Fibroblast of skin of scalp (primary cell): ENCODE measurements around the gene PRDM11.

Source experiments
- DNase-seq: peaks from one replicate; pipeline ENCODE4 v3.0.0-alpha.2; 2013

PRDM11 gene

DNA sequence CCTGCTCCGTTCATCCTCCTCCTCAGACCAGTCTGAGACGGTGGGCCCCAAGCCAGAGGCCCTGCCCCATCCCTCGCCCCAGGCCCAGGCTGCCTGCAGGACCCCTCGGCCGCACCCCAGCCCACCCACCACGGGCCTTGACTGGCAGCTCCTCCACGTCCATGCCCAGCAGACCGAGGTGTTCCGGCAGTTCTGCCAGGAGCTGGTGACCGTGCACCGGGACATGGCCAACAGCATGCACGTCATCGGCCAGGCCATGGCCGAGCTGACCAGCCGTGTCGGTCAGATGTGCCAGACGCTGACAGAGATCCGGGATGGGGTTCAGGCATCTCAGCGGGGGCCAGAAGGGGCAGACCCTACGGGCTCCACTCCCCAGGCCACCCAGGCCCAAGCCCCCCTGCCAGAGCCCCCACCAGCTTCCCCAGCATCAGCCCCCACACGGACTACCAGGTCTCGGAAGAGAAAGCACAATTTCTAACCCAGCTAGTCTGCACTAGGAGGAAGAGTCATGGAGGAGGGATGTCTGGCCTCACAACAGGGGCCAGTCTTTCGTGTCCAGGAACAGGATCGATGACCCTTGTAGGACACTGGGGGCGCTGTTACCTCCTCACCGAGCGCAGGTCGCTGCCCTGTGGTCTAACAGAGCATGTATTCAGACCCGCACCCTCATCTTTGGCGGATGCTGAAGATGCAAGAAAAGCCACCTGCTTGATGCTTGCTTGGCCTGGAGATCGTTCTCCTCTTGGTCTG lies 66.3 kb downstream of the PRDM11 start:
- DNase-seq, result no peak

DNA sequence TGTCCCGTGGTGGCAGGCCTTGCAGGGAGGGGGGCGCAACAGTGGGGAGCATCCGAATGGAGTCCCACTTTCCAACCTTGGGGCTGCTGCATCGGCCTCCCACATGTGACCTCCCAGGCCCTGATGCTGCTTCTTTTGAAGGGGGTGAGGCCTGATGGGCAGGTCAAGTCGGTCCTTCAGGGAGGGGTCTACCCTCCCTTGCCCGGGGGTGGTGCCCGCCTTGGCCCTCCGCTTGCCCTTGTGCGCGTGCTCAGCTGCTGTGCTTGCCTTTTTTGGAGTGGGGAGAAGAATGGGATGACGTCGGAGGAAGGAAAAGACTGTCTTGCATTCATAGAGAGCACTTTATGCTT lies 66.9 kb downstream of the PRDM11 start:
- no peak for DNase-seq

DNA sequence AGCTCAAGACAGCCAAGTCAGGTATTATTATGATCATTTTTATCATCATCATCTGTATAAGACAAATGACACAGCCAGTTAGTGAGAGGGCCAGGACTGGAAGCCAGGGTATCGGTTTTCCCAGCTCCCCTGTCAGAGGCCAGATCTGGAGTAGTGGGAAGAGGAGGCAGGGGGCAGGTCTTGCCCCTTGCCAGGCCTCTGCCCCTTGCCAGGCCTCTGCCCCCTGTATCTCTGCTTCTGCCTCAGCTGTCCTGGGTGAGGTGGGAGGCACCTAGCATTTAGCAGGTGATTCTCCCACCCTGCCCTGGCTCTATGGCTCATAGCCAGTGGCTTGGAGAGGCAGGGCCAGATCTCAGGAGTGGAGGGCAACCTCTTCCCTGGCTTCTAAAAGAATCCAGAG lies 67.3 kb downstream of the PRDM11 start:
- DNase-seq, result no peak

DNA sequence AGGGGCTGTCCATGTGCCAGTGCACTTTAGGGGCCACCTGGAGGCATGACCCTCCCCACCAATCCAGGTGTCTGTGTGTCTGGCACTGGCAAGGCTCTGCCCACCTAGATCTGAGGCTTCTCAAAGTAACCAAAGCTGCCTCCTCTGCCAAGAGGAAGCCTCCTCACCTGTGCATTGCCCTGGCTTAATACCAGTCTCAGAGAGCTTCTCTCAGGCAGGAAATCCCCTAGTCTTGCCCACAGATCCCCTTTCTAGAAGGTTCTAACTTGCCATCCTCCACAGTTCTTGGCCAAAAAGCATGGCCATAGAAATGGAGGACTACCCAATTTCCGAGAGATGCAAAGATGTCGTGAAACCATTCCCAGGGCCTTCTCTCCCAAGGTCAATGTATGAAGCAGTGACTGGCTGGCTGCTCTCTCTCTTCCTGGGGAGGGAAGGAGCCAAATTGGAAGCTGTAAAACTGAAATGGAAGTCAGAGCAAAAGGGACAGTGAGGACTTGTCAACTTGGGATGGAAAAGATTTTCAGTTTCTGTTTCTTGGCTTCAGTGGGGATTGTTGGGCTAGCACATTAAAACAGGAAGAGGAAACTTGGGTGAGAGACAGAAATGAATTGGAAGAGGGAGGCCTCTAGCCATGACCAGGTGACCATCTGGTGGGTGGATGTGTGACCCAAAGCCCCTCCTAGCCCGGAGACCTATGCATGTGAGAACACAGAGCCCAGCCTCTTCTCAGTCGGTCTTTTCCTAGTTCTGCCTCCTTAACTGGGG lies 68.8 kb downstream of the PRDM11 start:
- DNase-seq, result no peak

DNA sequence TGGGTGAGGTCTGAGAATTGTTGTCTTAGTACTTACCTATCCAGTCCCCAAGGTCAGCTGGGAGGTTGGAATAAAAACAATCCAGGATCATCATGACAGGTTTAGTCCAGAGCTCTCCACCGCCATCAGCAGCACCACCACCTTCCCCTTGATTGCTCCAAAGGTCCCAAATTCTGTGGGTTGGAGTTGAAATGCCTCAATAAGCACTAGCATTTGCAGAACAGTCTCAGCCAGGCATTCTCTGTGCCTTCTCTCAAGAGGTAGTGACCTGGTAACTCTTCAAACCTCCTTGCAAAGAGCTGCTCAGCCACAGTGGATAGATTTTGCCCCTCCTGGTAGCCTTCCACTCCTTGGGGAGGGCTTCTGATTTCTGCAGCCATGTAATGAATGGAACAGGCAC lies 69.6 kb downstream of the PRDM11 start:
- DNase-seq, result no peak

DNA sequence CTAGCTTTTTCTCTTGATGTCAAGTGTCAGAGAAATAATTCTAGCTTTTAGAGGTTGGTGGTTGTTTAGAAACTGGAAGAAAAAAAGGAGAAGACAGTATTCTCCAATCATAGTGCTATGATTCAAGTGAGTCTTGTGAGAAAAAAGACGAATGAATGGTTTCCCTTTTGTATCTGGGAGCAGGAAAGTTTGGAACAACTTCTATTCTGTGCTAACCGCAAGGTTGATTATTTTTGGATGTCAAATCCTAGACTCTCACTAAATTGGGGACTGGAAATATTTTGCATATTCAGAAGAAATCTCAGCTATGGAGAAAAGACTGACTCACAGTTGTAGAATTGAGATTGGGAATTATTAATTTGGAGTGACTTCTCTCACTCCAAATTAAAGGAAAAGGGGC lies 70.5 kb downstream of the PRDM11 start:
- no peak for DNase-seq

DNA sequence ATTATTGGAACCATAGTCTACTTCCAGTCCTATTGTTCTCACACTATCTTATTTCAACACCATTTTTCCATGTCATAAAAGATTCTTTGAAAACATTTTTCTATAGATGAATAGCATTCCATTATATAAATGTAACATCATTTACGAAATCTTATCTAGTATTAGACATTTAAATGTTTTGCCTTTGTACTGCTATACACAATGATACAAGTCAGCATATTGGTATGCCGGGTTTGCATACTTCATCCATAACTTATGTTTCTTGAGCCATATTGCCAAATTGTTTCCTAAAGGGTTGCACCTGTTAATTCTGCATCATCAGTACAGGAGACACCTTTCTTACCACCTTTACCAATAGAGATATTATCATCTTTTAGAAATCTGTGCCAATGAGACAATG lies 71.6 kb downstream of the PRDM11 start:
- DNase-seq, result peak; percentile 6

DNA sequence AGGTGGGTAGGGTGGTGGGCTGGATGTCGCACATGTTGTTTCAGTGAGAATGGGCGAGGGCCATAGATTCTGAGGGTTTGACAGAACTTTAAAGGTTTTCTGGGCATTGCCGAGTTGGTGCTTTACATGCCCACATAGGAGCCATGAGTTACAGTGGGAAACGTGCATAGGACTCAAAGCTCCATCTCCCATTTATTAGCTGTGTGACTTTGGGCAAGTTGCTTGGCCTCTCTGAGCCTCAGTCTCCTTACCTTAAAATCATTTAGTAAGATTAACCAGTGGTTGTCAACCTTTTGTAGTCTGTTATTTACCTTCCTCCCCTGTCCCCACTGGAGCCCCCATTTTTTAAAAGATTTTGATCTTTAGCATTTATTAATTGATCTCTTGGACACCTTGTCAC lies 72.3 kb downstream of the PRDM11 start:
- no peak for DNase-seq

DNA sequence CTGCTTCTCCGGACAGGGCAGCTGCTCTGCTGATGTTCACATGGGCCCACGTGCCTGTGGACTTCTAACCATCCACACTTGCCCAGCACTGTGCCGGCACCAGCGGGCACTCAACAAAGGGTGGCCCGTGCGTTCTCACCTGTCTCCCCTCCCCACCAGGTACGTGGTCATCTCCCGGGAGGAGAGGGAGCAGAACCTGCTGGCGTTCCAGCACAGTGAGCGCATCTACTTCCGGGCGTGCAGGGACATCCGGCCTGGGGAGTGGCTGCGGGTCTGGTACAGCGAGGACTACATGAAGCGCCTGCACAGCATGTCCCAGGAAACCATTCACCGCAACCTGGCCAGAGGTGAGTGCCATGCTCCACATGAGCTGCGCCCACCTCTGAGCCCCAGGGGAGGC lies 73.0 kb downstream of the PRDM11 start:
- no peak for DNase-seq

DNA sequence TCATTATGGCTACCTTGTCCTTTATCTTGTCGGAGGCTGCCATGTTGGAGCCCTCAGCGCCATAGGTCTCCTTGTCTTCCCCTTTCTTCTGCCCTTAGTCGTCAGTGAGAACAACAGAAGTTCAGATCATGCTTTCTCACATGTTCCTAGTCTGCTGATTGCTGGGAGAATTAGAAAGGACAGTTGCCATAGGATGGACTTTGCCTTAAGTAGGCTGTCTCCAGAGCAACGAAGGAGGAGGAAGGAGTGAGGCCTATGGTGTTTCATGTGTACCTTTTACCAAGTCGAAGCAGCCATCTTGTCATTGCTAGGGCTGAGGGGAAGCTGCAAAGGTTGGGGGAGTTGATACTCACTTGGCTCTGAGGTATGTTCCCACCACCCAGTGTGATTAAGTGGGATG lies 77.1 kb downstream of the PRDM11 start:
- no peak for DNase-seq

DNA sequence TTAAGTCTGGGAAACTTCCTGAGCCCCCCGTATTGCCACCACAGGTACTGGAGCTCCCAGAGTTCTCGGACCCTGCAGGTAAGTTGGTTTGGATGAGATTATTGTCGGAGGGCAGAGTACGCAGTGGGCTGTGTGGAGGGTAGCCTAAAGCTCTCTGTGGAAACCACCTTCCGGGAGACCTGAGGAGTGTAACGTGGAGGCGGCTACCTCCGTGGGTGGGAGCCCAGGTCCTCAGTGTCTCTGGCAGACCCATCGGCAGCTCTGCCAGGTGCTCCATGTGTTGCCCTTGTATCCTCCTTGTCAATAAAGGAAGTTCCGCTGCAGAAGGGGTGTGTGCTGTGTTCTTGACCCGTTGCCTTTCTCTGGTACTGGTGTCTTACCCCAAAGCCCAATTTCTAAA lies 78.3 kb downstream of the PRDM11 start:
- DNase-seq, result no peak

DNA sequence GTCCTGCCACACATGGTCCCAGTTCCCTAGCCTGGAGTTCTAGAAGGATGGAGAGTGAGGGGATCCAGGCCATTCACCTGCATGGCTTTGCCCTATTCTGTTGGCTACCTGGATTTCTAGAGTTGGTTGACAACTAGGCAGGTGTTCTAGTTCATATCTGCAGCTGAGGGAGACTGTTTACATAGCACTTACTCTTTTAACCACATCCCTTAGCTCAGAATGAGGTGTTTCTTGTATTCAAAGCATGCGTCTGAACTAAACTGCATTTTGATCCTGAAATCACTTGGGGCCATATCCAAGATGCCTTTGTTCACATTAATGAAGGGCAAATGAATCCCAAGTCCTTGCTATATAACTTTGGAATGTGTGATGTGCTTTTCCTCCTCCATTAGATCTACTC lies 78.8 kb downstream of the PRDM11 start:
- no peak for DNase-seq

DNA sequence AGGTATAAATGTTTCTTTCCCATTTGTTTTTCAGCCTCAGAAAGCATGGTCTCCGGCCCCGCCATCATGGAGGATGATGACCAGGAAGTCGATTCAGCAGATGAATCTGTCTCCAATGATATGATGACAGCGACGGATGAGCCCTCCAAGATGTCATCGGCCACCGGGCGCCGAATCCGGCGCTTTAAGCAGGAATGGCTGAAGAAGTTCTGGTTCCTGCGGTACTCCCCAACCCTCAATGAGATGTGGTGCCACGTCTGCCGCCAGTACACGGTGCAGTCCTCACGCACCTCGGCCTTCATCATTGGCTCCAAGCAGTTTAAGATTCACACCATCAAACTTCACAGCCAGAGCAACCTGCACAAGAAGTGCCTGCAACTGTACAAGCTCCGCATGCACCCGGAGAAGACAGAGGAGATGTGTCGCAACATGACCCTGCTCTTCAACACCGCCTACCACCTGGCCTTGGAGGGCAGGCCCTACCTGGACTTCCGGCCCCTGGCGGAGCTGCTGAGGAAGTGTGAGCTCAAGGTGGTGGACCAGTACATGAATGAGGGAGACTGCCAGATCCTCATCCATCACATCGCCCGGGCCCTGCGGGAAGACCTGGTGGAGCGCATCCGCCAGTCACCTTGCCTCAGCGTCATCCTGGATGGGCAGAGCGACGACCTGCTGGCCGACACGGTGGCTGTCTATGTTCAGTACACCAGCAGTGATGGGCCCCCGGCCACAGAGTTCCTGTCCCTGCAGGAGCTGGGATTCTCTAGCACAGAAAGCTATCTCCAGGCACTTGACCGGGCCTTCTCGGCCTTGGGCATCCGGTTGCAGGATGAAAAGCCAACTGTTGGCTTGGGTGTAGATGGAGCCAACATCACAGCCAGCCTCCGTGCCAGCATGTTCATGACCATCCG lies 79.8 kb downstream of the PRDM11 start:
- no peak for DNase-seq

DNA sequence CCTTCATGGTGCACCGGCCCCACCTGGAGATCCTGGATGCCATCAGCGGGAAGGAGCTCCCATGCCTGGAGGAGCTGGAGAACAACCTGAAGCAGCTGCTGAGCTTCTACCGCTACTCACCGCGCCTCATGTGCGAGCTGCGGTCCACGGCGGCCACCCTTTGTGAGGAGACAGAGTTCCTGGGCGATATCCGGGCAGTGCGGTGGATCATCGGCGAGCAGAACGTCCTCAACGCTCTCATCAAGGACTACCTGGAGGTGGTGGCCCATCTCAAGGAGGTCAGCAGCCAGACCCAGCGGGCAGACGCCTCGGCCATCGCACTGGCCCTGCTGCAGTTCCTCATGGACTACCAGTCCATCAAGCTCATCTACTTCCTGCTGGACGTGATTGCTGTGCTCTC lies 80.5 kb downstream of the PRDM11 start:
- no peak for DNase-seq

DNA sequence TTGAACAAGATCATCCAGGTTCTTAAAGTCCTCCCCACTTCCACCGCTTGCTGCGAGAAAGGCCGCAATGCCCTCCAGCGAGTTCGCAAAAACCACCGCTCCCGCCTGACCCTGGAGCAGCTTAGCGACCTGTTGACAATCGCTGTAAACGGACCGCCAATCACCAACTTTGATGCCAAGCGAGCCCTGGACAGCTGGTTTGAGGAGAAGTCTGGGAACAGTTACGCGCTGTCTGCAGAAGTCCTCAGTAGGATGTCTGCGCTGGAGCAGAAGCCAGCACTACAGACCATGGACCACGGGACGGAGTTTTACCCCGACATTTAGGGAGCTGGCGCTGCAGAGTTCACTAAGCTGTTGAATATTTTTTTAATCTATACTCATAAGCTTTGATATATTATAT lies 81.4 kb downstream of the PRDM11 start:
- no peak for DNase-seq

DNA sequence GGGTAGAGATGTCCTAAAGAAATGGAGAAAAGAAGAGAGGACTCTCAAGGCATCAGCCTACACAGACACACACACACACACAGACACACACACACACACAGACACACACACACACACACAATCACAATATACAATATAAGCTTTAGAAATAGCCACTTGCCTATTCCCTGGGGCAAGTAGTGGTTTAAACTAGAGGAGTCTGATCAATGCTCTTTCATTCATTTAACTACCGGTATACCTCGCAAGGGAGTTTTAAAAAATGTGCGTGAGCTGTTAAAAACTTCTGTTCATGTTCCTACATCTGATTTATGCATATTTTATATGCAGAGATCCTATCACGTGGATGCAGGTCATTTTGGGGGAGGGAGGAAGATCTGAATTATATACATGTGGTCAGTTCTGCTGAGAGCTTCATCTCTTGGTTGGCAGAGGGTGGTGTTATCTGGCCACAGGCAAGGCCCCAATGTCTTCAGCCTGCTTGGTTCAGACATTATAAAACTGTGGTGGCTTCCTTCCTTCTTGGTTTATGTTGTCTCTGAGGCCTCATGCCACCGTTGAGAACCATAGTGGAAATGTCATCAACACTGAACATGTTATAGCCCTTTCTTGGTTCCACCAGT lies 83.1 kb downstream of the PRDM11 start:
- DNase-seq, result no peak

DNA sequence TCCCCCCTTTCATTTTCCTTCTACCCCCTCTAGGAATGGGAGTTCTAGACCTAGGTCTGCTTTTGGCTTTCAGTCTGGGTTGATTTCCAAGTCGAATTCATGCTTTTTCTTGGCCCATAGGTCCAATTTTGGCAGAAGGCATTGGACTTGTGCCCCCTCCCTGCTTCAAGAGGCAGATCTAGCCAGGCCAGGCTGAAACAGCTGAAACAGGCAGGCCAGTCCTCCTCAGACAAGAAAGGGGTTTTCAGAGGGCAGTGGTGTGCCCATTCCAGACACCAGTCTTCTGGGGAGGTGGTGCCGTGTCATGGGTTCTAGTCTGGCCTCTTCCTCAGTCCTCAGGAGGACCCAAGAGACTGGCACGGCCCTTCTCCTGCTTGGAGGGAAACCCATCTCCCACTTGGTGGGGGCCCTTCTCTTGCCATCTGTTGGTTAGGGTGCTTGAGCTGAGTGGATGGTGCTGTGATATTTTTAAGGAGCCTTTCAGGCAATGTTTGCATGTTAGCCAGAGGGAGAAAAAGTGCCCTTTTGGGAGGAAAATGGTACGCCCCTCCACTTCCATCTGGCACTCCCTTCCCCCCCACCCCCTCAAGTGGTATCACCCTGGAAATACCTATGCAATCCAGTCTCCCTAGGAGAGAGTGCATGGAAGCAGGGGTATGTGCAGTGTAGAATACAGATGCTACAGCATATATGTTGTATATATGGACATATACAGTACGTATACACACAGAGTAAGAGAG lies 86.1 kb downstream of the PRDM11 start:
- DNase-seq, result no peak

DNA sequence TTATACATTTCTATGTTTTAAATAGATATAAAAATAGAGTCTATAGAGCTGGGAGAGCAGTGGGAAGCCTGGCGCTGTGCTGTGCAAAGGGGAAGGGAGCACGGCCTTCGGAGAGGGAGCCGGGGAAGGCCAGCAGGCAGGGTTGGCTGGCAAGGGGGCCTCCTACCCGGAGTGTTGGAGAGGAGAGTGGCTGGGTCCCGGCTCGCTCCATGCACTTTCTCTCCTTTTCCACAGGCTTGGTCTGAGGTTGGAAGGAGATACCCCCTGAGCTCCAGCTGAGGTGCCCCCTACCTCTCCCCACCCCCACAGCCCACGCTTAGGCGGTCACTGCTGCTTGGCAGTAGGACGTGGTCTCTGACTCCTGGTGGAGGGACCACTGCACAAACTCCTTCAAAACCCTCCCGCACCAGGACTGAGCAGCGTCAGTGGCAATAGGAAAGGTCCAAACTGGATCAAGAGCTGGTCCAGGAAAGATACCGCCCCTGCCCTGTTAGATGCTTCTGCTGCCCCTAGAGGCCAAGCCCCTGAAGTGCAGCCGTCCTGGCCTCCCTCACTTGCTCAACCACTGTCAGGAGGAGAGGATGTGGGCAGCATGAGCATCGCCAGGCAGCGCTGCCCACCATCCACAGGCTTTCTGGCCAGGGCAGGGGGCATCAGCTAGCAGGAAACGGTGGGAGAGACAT lies 86.8 kb downstream of the PRDM11 start:
- peak; percentile 44 for DNase-seq

DNA sequence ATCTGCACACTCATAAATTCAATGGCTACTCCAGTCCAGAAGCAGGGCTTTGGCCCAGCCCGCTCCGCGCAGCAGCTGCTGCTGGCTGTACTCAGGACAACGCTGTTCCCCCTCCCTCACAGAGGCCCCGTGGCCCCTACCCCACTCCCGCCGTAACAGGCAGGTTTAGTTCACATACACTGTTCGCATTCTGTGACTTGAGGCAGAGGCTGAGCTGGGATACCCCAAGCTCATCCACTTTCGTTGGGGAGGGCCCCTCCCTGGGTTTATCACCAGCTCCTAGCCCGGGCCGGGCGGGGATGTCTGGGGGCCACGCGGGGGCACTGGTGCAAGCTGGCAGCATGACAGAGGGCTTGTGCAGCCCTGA lies 87.3 kb downstream of the PRDM11 start:
- no peak for DNase-seq

DNA sequence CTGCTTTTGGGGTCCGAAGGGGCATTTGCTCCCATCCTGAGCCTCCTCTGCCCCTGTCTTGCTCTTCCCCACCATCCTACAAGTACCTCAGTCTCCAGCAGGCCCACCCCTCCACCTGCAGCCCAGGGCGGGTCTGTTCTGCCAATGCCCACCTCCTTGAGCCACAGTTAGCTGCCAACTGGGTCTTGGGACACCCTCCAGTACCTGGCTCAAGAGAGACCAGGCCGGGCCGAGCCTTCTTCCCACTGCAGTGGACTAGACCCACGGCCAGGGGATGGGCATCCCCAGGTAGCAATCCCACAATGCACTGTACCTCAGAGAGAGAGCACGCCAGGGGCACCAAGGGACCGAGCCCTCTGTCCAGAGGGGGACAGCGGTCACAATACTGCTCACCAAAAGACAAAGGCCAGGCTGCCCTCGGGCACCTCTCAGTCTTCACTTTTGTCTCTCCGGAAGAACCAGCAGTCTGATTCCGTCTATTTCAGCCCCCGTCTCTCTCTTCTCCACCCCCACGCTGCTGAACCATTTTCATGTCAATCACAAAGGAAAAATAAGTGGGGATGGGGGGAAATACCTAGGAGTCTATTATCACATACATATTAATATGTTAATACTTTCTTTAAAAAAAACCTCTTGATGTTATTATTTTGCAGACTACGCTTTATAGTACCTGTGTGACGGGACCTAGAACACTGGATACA lies 88.0 kb downstream of the PRDM11 start:
- no peak for DNase-seq

DNA sequence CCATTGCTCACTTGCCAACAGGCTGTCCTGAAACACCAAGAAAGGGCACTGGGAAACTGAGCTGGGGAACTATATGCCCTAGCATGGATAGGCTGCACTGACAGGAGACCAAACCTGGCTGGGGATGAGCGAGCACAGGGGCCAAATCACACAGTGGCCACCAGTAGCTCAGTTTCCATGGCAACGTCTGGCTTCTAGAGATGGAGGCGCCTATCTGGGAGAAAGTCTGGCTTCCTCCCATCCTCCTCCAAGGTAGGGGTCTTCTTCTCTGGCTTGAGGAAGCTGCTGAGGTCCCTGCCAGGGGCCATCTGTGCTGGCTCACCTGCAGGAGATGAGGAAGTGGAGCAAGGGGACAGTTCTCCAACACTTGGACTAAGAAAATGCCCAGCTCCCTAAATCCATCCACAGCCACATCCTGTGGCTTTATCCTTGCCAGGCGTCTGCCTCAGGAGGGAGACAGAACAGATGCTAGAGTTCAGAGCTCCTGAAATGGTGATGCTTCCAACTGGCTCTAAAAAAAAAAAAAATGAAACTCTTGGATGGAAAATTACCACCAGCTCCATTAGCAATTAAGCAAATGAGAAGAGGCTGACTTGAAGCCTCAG lies 91.4 kb downstream of the PRDM11 start:
- DNase-seq, result no peak
